ENCODE results near the gene ZRANB1.

DNA sequence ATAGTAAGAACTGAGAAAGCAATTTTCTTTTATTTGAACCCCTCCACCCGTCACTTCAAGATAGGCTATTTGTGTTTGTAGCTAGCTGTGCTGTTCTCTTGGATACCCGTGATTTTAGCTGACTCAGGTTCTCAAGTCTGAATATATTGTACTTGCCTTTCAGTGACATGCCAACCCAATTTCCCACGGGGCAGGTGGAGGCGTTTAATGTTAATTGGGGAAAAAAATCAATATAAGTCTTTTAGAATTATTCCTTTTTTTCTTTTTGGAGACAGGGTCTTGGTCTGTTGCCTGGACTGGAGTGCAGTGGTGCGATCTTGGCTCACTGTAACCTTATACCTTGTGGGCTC, 36.4 kb downstream of the ZRANB1 start:
- TF ChIP-seq, protein P1, sequence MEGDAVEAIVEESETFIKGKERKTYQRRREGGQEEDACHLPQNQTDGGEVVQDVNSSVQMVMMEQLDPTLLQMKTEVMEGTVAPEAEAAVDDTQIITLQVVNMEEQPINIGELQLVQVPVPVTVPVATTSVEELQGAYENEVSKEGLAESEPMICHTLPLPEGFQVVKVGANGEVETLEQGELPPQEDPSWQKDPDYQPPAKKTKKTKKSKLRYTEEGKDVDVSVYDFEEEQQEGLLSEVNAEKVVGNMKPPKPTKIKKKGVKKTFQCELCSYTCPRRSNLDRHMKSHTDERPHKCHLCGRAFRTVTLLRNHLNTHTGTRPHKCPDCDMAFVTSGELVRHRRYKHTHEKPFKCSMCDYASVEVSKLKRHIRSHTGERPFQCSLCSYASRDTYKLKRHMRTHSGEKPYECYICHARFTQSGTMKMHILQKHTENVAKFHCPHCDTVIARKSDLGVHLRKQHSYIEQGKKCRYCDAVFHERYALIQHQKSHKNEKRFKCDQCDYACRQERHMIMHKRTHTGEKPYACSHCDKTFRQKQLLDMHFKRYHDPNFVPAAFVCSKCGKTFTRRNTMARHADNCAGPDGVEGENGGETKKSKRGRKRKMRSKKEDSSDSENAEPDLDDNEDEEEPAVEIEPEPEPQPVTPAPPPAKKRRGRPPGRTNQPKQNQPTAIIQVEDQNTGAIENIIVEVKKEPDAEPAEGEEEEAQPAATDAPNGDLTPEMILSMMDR (IDR thresholded peaks at IDR 0.05) = no peak
- no peak for TF ChIP-seq POLR2A (IDR thresholded peaks at IDR 0.05)

All from uterus (tissue), 2 donors.